Transverse colon (tissue), 4 donors: Measurements from ENCODE around the gene ZNF20. TPM values are rescaled to one million over a fixed set of nuclear protein-coding genes. Genes with fewer than 3 reads are reported as not detected.
"Not testable (repeated sequence)": the region's sequence is repeated elsewhere in the genome, so short reads cannot be mapped to it uniquely, and the experiment has no call there.

Source experiments
- DNase-seq: peaks from one replicate; pipeline ENCODE4 v3.0.0-alpha.2; 2019
- H3K27ac ChIP-seq, 4 donors: fragments of 200-600 bp; sonication (generic); 2 replicates each; pipeline ENCODE4 v1.5.1; 2016 to 2018; ENCODE audit warnings: inconsistent platforms in 4 of 4
- H3K27me3 ChIP-seq: fragments of 200-600 bp; sonication (generic); 2 replicates; pipeline ENCODE4 v1.5.1; 2017; ENCODE audit warnings: inconsistent platforms
- H3K36me3 ChIP-seq, 4 donors: fragments of 200-600 bp; sonication (generic); 2 replicates each; pipeline ENCODE4 v1.5.1; 2017 to 2019; ENCODE audit warnings: inconsistent platforms in 4 of 4
- H3K4me1 ChIP-seq, 4 donors: fragments of 200-600 bp; sonication (generic); 2 replicates each; pipeline ENCODE4 v1.5.1; 2017 to 2020; ENCODE audit warnings: inconsistent platforms in 4 of 4
- H3K4me3 ChIP-seq, 4 donors: fragments of 200-600 bp; sonication (generic); 1 replicate in 1 of 4; 2 replicates in 3 of 4; pipeline versions ENCODE4 v1.5.1 to v1.6.1; 2017 to 2019; ENCODE audit warnings: inconsistent platforms in 4 of 4
- H3K9me3 ChIP-seq, 2 donors: fragments of 200-600 bp; sonication (generic); 2 replicates each; pipeline ENCODE4 v1.5.1; 2017 to 2019; ENCODE audit warnings: inconsistent platforms in 2 of 2
- EP300 ChIP-seq: sonication (generic); formaldehyde crosslinking; IDR thresholded peaks from one replicate; pipeline ENCODE4 v1.6.1; 2017; ENCODE audit warnings: antibody characterized with exemption, low read depth
- POLR2A ChIP-seq: fragments of 450-650 bp; IDR thresholded peaks from one replicate; pipeline ENCODE4 v1.6.1; 2016; ENCODE audit warnings: antibody characterized with exemption, mild to moderate bottlenecking, moderate library complexity
- POLR2AphosphoS5 ChIP-seq, 3 donors: sonication (generic); formaldehyde crosslinking; IDR thresholded peaks; one replicate each; pipeline ENCODE4 v1.6.1; 2016; ENCODE audit warnings: antibody characterized with exemption in 3 of 3
- WGBS, 2 donors: methylation state at CpG; one replicate each; pipeline ENCODE4 v1.1.5; 2018; ENCODE audit warnings: low coverage in 1 of 2; 5-methylcytosine and 5-hydroxymethylcytosine counted together
- in situ Hi-C, 4 donors: fragments of 200-750 bp; cut with MboI; loops; one replicate each; pipeline versions ENCODE4 v1.15.0 to v1.15.1; 2017; ENCODE audit warnings: low sequenced_read_pairs in 3 of 4, low pct_ligation_motif_present in 1 of 4, low pct_unique_long_range_greater_than_20kb in 1 of 4
- intact Hi-C: fragments of 100-400 bp; cut with DNase I; formaldehyde crosslinking; loops from one replicate; pipeline ENCODE4 v1.15.1; 2023; ENCODE audit warnings: low total_unique reads
- small RNA-seq, 4 donors: library from RNA; depleted of rRNA; stranded (forward); fragments of <200 nt; gene quantifications; one replicate each; pipeline ENCODE3, GENCODE V24; 2016
- total RNA-seq, 4 donors: library from RNA; depleted of rRNA; stranded (reverse); fragments of >200 nt; gene quantifications; one replicate each; pipeline ENCODE4 v1.1.0, GENCODE V29; 2016
- TF ChIP-seq, protein P1 (sequence below), 5 experiments: fragments of 200-600 bp in 3 of 5; fragments of 450-650 bp in 2 of 5; sonication (generic) in 3 of 5; IDR thresholded peaks; 1 replicate in 2 of 5; 2 replicates in 3 of 5; pipeline ENCODE4 v1.5.1; 2016 to 2017; ENCODE audit warnings: antibody characterized with exemption in 5 of 5, inconsistent platforms in 3 of 5, mild to moderate bottlenecking in 2 of 5, moderate library complexity in 1 of 5

Gene ZNF20
- total RNA-seq, 4 donors from 2014 or later: 0.37 to 4.8 (median 2.9) TPM

DNA sequence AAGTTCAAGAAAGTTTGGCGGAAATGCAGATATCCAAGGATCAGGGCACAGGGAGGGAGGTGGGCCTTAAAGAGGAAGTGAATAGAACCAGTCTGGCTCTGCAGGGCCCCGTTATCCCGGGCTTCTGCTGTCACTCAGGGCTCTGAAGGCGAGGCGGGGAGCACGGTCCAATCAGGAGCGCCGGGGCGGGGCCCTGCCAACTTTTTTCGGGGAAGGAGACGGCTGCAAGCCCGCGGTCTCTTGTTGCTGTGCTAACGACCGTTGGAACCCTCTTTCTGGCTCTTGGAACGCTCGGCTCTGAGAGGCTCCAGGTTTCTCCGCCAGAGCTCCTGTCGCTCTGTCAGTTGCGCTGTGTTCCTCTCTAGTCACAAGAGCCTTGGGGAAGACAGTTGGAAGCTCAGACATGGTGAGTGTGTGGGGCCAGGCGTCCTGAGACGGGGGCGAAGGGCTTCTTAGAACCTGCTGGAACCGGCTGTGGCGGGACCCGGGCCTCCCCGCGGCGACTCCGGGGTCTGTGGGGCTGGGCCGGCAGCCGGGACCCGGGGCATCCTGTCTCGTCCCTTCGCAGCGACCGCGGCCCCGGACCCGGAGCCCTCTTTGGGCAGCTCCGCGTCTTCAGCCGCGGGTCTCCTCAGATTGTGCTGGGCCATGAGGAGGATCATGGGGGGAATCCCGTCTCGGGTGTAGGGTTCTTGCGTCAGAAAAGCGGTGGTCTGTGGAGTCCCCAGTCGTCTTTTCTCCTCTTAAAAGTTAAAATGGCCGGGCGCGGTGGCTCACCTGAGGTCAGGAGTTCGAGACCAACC lies 47.9 kb downstream of the ZNF20 start:
- WGBS, 2 donors: 6 to 60% methylated on average over 1 to 51 of the region's 53 CpGs
- H3K36me3 ChIP-seq: no peaks in the 10 kb centered on the region
- in situ Hi-C loops (no loop called here), intact Hi-C loops (no loop called here)
- H3K9me3 ChIP-seq: no peaks in the 10 kb centered on the region
- H3K4me1 ChIP-seq: peaks cover 0 to 12% (median 3%) of the 10 kb centered on the region in 4 donors
- DNase-seq: peak; percentile 78
- no peaks in the 10 kb centered on the region for H3K27me3 ChIP-seq
- peak overlapping the region; percentile 43 to 72 (median 50) for H3K4me3 ChIP-seq
- TF ChIP-seq, protein P1, sequence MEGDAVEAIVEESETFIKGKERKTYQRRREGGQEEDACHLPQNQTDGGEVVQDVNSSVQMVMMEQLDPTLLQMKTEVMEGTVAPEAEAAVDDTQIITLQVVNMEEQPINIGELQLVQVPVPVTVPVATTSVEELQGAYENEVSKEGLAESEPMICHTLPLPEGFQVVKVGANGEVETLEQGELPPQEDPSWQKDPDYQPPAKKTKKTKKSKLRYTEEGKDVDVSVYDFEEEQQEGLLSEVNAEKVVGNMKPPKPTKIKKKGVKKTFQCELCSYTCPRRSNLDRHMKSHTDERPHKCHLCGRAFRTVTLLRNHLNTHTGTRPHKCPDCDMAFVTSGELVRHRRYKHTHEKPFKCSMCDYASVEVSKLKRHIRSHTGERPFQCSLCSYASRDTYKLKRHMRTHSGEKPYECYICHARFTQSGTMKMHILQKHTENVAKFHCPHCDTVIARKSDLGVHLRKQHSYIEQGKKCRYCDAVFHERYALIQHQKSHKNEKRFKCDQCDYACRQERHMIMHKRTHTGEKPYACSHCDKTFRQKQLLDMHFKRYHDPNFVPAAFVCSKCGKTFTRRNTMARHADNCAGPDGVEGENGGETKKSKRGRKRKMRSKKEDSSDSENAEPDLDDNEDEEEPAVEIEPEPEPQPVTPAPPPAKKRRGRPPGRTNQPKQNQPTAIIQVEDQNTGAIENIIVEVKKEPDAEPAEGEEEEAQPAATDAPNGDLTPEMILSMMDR (IDR thresholded peaks at IDR 0.05): no peak
- TF ChIP-seq POLR2AphosphoS5 (IDR thresholded peaks at IDR 0.05): peak in 2 of 3 donors; percentile 27 to 47
- TF ChIP-seq POLR2A: no peak
- H3K27ac ChIP-seq: peak overlapping the region; percentile 71 to 83 (median 74)

DNA sequence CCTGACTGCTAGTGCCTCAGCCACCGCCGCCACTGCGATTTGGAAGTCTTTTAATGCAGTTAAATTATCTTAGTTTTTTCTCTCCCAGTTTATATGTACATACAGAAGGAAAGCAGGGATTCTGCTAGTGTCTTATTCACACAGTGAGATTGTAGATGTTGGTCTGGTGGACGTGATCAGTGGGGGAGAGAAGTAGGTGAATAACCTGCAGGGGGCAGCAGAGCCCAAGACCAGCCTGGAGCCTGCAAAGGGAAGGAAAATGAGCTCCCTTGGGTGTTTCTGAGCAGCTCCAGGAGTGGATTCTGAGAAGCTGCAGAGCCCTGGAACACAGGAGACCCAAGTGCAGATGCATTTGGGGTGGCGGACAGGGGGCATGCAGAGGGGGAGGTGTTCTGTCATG lies 49.3 kb downstream of the ZNF20 start:
- DNase-seq: peak; percentile 58
- no peak overlapping the region for H3K4me3 ChIP-seq
- H3K9me3 ChIP-seq: no peaks in the 10 kb centered on the region
- peaks cover 0 to 12% (median 3%) of the 10 kb centered on the region in 4 donors for H3K4me1 ChIP-seq
- WGBS, 2 donors: 55 to 78% methylated on average over 2 to 5 of the region's 5 CpGs
- no peaks in the 10 kb centered on the region for H3K36me3 ChIP-seq
- H3K27me3 ChIP-seq: no peaks in the 10 kb centered on the region
- TF ChIP-seq EP300: no peak
- TF ChIP-seq, protein P1 (IDR thresholded peaks at IDR 0.05): peak; percentile 30 to 57 (median 45)
- intact Hi-C loops: loop anchor here (1.0 kb wide), 1 partner anchor 50 kb away; no protein-coding TSS in a partner anchor
- in situ Hi-C loops: no loop called here
- H3K27ac ChIP-seq: no peak overlapping the region

DNA sequence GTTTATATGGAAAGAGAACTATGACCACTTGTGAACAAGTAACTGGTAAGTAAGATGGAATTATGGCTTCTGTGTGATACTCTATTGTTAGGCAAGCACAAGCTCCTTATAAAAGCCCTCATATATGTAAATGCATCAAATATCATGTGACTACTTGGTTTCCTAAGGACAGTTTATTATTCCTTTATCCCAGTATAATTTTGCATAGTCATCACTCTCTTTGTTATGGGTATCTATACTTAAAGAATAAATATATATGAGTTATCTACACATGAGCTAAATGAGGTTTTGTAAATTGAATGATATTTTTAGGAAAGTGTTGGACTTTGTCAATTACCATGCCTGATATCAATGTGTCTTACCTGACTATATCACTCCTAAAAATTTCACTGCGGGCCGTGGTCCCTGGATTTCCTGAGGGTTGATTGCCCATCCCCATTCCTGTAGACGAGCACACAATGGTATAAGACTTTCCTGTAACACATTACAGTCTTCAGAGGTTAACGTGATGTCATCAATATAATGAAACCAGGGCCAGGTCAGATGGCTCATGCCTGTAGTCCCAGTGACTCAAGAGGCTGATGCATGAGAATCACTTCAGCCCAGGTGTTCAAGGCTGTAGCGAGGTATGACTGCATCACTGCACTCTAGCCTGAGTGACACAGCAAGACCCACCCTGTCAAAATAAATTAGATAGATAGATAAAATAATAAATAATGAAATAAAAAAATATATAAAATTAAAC lies 54.9 kb downstream of the ZNF20 start:
- peaks cover 25 to 27% of the 10 kb centered on the region in 2 donors for H3K9me3 ChIP-seq
- H3K4me1 ChIP-seq: no peaks in the 10 kb centered on the region
- no peaks in the 10 kb centered on the region for H3K27me3 ChIP-seq
- DNase-seq: no peak
- no peak overlapping the region for H3K4me3 ChIP-seq
- 88 to 93% methylated on average over 3 to 5 of the region's 5 CpGs for WGBS, 2 donors
- H3K36me3 ChIP-seq: no peaks in the 10 kb centered on the region
- TF ChIP-seq POLR2AphosphoS5 (IDR thresholded peaks at IDR 0.05) (no peak), EP300 (no peak), POLR2A (no peak)
- TF ChIP-seq, protein P1 (IDR thresholded peaks at IDR 0.05): no peak
- intact Hi-C loops: no loop called here
- H3K27ac ChIP-seq: no peak overlapping the region
- in situ Hi-C loops: no loop called here

DNA sequence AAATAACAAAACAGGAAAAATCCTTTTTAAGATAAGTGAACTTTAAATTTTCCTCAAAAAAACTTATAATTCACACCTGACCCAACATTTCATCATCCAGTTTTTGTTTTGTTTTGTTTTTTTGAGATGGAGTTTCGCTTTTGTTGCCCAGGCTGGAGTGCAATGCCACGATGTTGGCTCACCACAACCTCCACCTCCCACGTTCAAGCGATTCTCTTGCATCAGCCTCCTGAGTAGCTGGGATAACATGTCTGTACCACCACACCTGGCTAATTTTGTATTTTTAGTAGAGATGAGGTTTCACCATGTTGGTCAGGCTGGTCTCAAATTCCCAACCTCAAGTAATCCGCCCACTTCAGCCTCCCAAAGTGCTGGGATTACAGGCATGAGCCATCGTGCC lies 56.8 kb downstream of the ZNF20 start:
- peaks cover 43 to 46% of the 10 kb centered on the region in 2 donors for H3K9me3 ChIP-seq

More for the DNA sequence above, 56.8 kb downstream of the ZNF20 start:
- 90% methylated on average over 6 of the region's 6 CpGs; no CpG with 5 or more reads in 1 of the 2 donors for WGBS, 2 donors
- intact Hi-C loops, H3K4me3 ChIP-seq, H3K27ac ChIP-seq, H3K27me3 ChIP-seq, H3K4me1 ChIP-seq, in situ Hi-C loops, DNase-seq: not testable (repeated sequence)
- peaks cover 0 to 11% (median 4%) of the 10 kb centered on the region in 4 donors for H3K36me3 ChIP-seq

Small RNA genes lying within 50 kb of the gene (small RNA-seq; reads per million reads assigned to genes)
- gene RF00019: 0 reads per million in 4 donors
- 0 reads per million in 4 donors for gene RNA5SP467

Other genes starting within 250 kb of the ZNF20 start
- gene ZNF700, start 215.2 kb downstream of the ZNF20 start, total RNA-seq: 10 to 100 TPM; 25.8 to 38.3 (median 29.1) TPM
- 10 to 100 TPM in 2 of 4 donors, 1 to 10 TPM in 2; 7.1 to 15.1 (median 9.5) TPM for gene ZNF763, start 175.3 kb downstream of the ZNF20 start, total RNA-seq
- gene ZNF433, start 104.7 kb downstream of the ZNF20 start, total RNA-seq: 10 to 100 TPM in 1 of 4 donors, 1 to 10 TPM in 3; 3.2 to 13.5 (median 4.7) TPM
- gene ZNF878, start 87.4 kb downstream of the ZNF20 start, total RNA-seq: under 1 TPM in 1 of 4 donors, not detected in 3; 0.32 TPM
- gene ZNF844, start 75.6 kb downstream of the ZNF20 start, total RNA-seq: 10 to 100 TPM in 3 of 4 donors, 1 to 10 TPM in 1; 8.6 to 15.3 (median 12.5) TPM
- gene ZNF625, start 16.4 kb upstream of the ZNF20 start, total RNA-seq: 1 to 10 TPM in 2 of 4 donors, under 1 TPM in 1, not detected in 1; 0.60 to 2.3 (median 2.2) TPM
- 10 to 100 TPM in 2 of 4 donors, 1 to 10 TPM in 2; 6.3 to 18.7 (median 9.1) TPM for gene ZNF136, start 22.7 kb upstream of the ZNF20 start, total RNA-seq
- 10 to 100 TPM in 3 of 4 donors, 1 to 10 TPM in 1; 7.5 to 44.4 (median 23.5) TPM for gene ZNF44, start 154.5 kb upstream of the ZNF20 start, total RNA-seq
- gene ZNF563, start 193.3 kb upstream of the ZNF20 start, total RNA-seq: 1 to 10 TPM; 1.2 to 6.5 (median 3.4) TPM
- gene ZNF442, start 225.3 kb upstream of the ZNF20 start, total RNA-seq: 1 to 10 TPM in 1 of 4 donors, under 1 TPM in 1, not detected in 2; 0.96 to 2.2 TPM